ENCODE data around the gene LHB. TPM values are rescaled to one million over a fixed set of nuclear protein-coding genes. Genes with fewer than 3 reads are reported as not detected.

LHB gene
- total RNA-seq: 1.1 TPM in 1 of 2 replicates, not detected in the other
- total RNA-seq (2013): 0.96 TPM
- polyA plus RNA-seq: 1.6 and 4.7 TPM in 2 replicates
- polyA minus RNA-seq: 1.6 TPM in 1 of 2 replicates, not detected in the other

DNA sequence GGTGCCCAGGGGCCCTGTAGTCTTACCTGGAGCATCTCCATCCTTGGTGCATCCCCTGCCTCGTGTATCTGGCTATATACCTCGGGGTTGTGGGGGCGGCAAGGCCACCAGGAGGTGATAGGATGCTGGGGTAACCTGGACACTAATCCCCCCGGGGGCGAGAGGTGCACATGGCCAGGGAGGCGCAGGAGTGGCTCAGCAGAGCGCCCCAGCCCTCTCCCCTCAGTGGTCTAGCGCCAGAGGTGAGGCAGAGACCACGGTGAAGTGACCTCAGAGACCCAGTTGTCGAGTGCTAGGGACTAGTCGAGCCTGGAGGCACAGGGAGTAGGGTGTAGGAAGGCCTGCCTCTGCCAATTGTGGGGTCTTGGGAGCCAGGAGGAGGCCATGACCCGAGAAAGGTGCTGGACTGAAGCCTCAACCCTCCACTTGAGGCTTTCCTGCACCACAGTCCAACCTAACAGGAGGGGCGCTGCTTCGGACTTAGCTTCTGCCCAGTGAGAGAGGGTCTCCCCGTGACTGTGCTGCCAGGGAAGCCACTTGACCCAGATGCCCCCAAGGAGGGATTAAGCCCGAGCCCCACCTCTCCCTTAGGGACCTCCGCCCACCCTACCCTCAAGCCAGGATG is at the start of gene LHB:
TSS of gene LHB (minus strand) at position 51 of the 625 bp plus-strand sequence. CDS start at position 41, 10 bp downstream.
- Histone ChIP-seq H3K9me3 (ENCODE audit: control extremely low read depth in 1 of 3, control insufficient read depth in 2 of 3, insufficient read depth in 1 of 3, low read length in 2 of 3) (no peaks in the 10 kb centered on the region), H4K20me1 (ENCODE audit: control insufficient read depth, insufficient read depth, low read length, poor library complexity, severe bottlenecking) (no peaks in the 10 kb centered on the region), H3K27ac (ENCODE audit: low read length in 2 of 2) (peak within 1 kb of the TSS in 1 of 2 donors; percentile 30), H3K9ac (ENCODE audit: low read length) (peak within 1 kb of the TSS; percentile 72), H2AFZ (ENCODE audit: insufficient read depth, low read depth, low read length, poor library complexity, severe bottlenecking) (peak within 1 kb of the TSS; percentile 88), H3K79me2 (ENCODE audit: control insufficient read depth, insufficient read depth, low read length) (no peaks in the 10 kb centered on the region), H3K4me1 (ENCODE audit: control insufficient read depth in 2 of 2, insufficient read depth in 2 of 2, low read length in 2 of 2) (peaks cover 25 to 40% of the 10 kb centered on the region in 2 donors), H3K4me3 (ENCODE audit: control extremely low read depth in 1 of 5, extremely low read depth in 1 of 5, insufficient read depth in 1 of 5, low read depth in 2 of 5, low read length in 4 of 5) (peak within 1 kb of the TSS in 4 of 5 experiments; percentile 52 to 73 (median 60)), H3K27me3 (replicated peaks in 1 of 4; ENCODE audit: control extremely low read depth in 1 of 4, control insufficient read depth in 3 of 4, insufficient read depth in 4 of 4, low read length in 3 of 4) (peaks cover 0 to 9% (median 2%) of the 10 kb centered on the region in 4 experiments), H3K36me3 (replicated peaks in 1 of 2; ENCODE audit: control extremely low read depth in 1 of 2, control insufficient read depth in 1 of 2, extremely low read depth in 1 of 2, insufficient read depth in 2 of 2, low read length in 1 of 2) (peaks cover 0 to 9% of the 10 kb centered on the region in 2 experiments), H3K4me2 (replicated peaks; ENCODE audit: low read depth, low read length, poor library complexity, severe bottlenecking) (peak within 1 kb of the TSS; percentile 99)
- CTCF ChIA-PET: interaction anchor here (0.6 to 1.9 kb wide), 6 partner anchors 10 to 181 kb away, joined by 3 to 10 read pairs (median 4); partner anchors contain the start of genes GYS1, LIN7B and RUVBL2
- no peaks in the 10 kb centered on the region for H3K27me3 Mint-ChIP-seq
- intact Hi-C loops (cut with micrococcal nuclease): no loop called here
- H3K4me1 Mint-ChIP-seq: peaks cover 34% of the 10 kb centered on the region
- POLR2A ChIA-PET: interaction anchor here (0.6 to 1.5 kb wide), 3 partner anchors 17 to 130 kb away, joined by 3 to 7 read pairs (median 3); partner anchors contain the start of gene RUVBL2
- ATAC-seq (ENCODE audit: low read depth) (no peak), DNase-seq (no peak)
- TF ChIP-seq, protein P1, sequence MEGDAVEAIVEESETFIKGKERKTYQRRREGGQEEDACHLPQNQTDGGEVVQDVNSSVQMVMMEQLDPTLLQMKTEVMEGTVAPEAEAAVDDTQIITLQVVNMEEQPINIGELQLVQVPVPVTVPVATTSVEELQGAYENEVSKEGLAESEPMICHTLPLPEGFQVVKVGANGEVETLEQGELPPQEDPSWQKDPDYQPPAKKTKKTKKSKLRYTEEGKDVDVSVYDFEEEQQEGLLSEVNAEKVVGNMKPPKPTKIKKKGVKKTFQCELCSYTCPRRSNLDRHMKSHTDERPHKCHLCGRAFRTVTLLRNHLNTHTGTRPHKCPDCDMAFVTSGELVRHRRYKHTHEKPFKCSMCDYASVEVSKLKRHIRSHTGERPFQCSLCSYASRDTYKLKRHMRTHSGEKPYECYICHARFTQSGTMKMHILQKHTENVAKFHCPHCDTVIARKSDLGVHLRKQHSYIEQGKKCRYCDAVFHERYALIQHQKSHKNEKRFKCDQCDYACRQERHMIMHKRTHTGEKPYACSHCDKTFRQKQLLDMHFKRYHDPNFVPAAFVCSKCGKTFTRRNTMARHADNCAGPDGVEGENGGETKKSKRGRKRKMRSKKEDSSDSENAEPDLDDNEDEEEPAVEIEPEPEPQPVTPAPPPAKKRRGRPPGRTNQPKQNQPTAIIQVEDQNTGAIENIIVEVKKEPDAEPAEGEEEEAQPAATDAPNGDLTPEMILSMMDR (IDR thresholded peaks at IDR 0.05): no peak
- TF ChIP-seq EZH2 (IDR thresholded peaks at IDR 0.05; ENCODE audit: borderline replicate concordance, insufficient read depth, low read depth, low read length, poor library complexity, severe bottlenecking): no peak
- peak within 1 kb of the TSS; percentile 67 for H3K27ac Mint-ChIP-seq
- peak within 1 kb of the TSS; percentile 89 for H3K4me3 Mint-ChIP-seq
- WGBS (ENCODE audit: insufficient coverage): 79% methylated on average over 10 of the region's 17 CpGs
- no peaks in the 10 kb centered on the region for H3K9me3 Mint-ChIP-seq (ENCODE audit: insufficient read depth)

DNA sequence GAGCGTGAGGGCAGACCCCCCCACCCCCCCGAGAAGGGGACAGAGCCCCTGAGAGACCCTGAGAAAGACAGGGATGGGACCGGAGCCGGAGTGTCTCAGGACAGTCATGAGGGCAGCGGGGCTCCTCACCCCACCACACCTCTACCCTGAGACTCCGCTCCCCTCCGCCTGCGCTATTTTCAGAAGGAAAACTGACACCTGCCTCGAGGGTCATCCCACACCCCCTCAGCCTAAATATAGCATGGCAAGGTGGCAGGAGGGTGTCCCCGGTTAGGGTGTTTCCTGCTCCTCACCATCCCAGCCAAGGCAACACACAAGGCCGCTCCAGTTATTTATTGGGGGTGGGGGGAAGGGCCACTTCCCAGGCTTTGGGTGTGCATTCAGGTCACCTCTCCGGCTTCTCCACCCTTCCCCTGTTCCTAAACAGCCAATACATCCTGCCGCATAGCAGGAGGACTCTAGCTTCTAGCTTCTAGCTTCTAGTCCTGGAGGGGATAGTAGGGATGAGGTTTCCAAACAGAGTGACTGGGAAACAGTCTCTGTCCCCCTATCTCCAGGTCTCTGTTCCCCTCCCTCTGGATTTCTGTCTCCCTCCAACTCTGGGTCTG is 49.1 kb upstream of the LHB start:
- DNase-seq: no peak
- TF ChIP-seq EZH2 (IDR thresholded peaks at IDR 0.05; ENCODE audit: borderline replicate concordance, insufficient read depth, low read depth, low read length, poor library complexity, severe bottlenecking): no peak
- WGBS (ENCODE audit: insufficient coverage): no CpG with 5 or more reads among the region's 13 CpGs
- Mint-ChIP-seq H3K9me3 (ENCODE audit: insufficient read depth) (peaks cover 1% of the 10 kb centered on the region), H3K4me1 (peaks cover 7% of the 10 kb centered on the region), H3K27me3 (peaks cover 54% of the 10 kb centered on the region), H3K4me3 (no peak overlapping the region), H3K27ac (no peak overlapping the region)
- H3K27ac ChIP-seq (ENCODE audit: low read length in 2 of 2): no peak overlapping the region
- CTCF ChIA-PET: no interaction called here
- H3K9ac ChIP-seq (ENCODE audit: low read length): no peak overlapping the region
- H3K79me2 ChIP-seq (ENCODE audit: control insufficient read depth, insufficient read depth, low read length): no peaks in the 10 kb centered on the region
- no peak overlapping the region for H3K4me3 ChIP-seq (ENCODE audit: control extremely low read depth in 1 of 5, extremely low read depth in 1 of 5, insufficient read depth in 1 of 5, low read depth in 2 of 5, low read length in 4 of 5)
- H3K4me2 ChIP-seq (replicated peaks; ENCODE audit: low read depth, low read length, poor library complexity, severe bottlenecking): no peak overlapping the region
- H3K27me3 ChIP-seq (replicated peaks in 1 of 4; ENCODE audit: control extremely low read depth in 1 of 4, control insufficient read depth in 3 of 4, insufficient read depth in 4 of 4, low read length in 3 of 4): peaks cover 0 to 66% (median 26%) of the 10 kb centered on the region in 4 experiments
- no peak for ATAC-seq (ENCODE audit: low read depth)
- POLR2A ChIA-PET: no interaction called here
- H2AFZ ChIP-seq (ENCODE audit: insufficient read depth, low read depth, low read length, poor library complexity, severe bottlenecking): no peak overlapping the region
- peaks cover 0 to 5% of the 10 kb centered on the region in 2 donors for H3K4me1 ChIP-seq (ENCODE audit: control insufficient read depth in 2 of 2, insufficient read depth in 2 of 2, low read length in 2 of 2)
- no peaks in the 10 kb centered on the region for H3K36me3 ChIP-seq (replicated peaks in 1 of 2; ENCODE audit: control extremely low read depth in 1 of 2, control insufficient read depth in 1 of 2, extremely low read depth in 1 of 2, insufficient read depth in 2 of 2, low read length in 1 of 2)
- intact Hi-C loops (cut with micrococcal nuclease): no loop called here
- H4K20me1 ChIP-seq (ENCODE audit: control insufficient read depth, insufficient read depth, low read length, poor library complexity, severe bottlenecking): no peaks in the 10 kb centered on the region
- H3K9me3 ChIP-seq (ENCODE audit: control extremely low read depth in 1 of 3, control insufficient read depth in 2 of 3, insufficient read depth in 1 of 3, low read length in 2 of 3): peaks cover 0 to 20% (median 0%) of the 10 kb centered on the region in 3 donors

All from B cell (primary cell).